SK-N-MC (cell line): ENCODE data around the gene PLD6.

ENCODE experiments used
- DNase-seq: peaks from one replicate; pipeline ENCODE4 v3.0.0-alpha.2; 2011; ENCODE audit warnings: low read depth, low spot score
- H3K27ac ChIP-seq: fragments of 200-600 bp; sonication (generic); 2 replicates; pipeline ENCODE4 v1.5.1; 2016; ENCODE audit warnings: mixed run types
- H3K36me3 ChIP-seq: fragments of 200-600 bp; sonication (generic); 2 replicates; pipeline ENCODE4 v1.6.1; 2017; ENCODE audit warnings: antibody characterized with exemption, low read length, mixed read lengths; ENCODE audit not compliant: insufficient read depth
- H3K4me3 ChIP-seq: fragments of 200-600 bp; sonication (generic); 2 replicates; pipeline ENCODE4 v1.5.1; 2016
- H3K9ac ChIP-seq: fragments of 200-600 bp; sonication (generic); 2 replicates; pipeline ENCODE4 v1.8.0; 2017; ENCODE audit warnings: mixed run types, mixed read lengths; ENCODE audit not compliant: insufficient read length
- H3K9me3 ChIP-seq: fragments of 200-600 bp; sonication (generic); 2 replicates; pipeline ENCODE4 v1.6.1; 2017; ENCODE audit warnings: low read depth, mild to moderate bottlenecking, antibody characterized with exemption, low read length, moderate library complexity, mixed read lengths
- EZH2 ChIP-seq: fragments of 200-600 bp; sonication (generic); IDR thresholded peaks from one replicate; pipeline ENCODE4 v1.6.1; 2017; ENCODE audit warnings: antibody characterized with exemption
- FOXP2 ChIP-seq: optimal IDR thresholded peaks from 2 replicates; pipeline ENCODE3; 2011; ENCODE audit warnings: mild to moderate bottlenecking, moderate library complexity; ENCODE audit not compliant: insufficient read depth; ENCODE audit errors: extremely low read length, control extremely low read depth
- POLR2AphosphoS5 ChIP-seq: IDR thresholded peaks from 2 replicates; pipeline ENCODE4 v1.6.1; 2012; ENCODE audit warnings: mild to moderate bottlenecking, low read depth, low read length, borderline replicate concordance

Gene PLD6

GRCh38 chr17:17180141-17180603, 26.0 kb downstream of the PLD6 start:
- no peak for DNase-seq
- TF ChIP-seq FOXP2 (no peak), POLR2AphosphoS5 (no peak), EZH2 (no peak)
- Histone ChIP-seq H3K9ac (no peak overlapping the region), H3K36me3 (peaks cover 28% of the 10 kb centered on the region; the same call in 1 of the 2 replicates), H3K27ac (no peak overlapping the region), H3K9me3 (no peaks in the 10 kb centered on the region), H3K4me3 (no peak overlapping the region)

GRCh38 chr17:17179371-17179827, 26.7 kb downstream of the PLD6 start:
- Histone ChIP-seq H3K36me3 (peaks cover 28% of the 10 kb centered on the region; the same call in 1 of the 2 replicates), H3K4me3 (no peak overlapping the region), H3K27ac (no peak overlapping the region), H3K9me3 (no peaks in the 10 kb centered on the region), H3K9ac (no peak overlapping the region)
- no peak for DNase-seq
- TF ChIP-seq EZH2 (no peak), POLR2AphosphoS5 (no peak), FOXP2 (no peak)

- TF ChIP-seq FOXP2 (no peak), EZH2 (no peak), POLR2AphosphoS5 (no peak)
- H3K9ac ChIP-seq, result no peak overlapping the region
- H3K36me3 ChIP-seq, result peaks cover 27% of the 10 kb centered on the region; the same call in 1 of the 2 replicates
- DNase-seq, result no peak
- no peaks in the 10 kb centered on the region for H3K9me3 ChIP-seq
- H3K4me3 ChIP-seq, result no peak overlapping the region
- no peak overlapping the region for H3K27ac ChIP-seq
Measured at GRCh38 chr17:17177176-17177575, 29.0 kb downstream of the PLD6 start.

GRCh38 chr17:17176341-17176740, 29.8 kb downstream of the PLD6 start:
- no peaks in the 10 kb centered on the region for H3K9me3 ChIP-seq
- no peak overlapping the region for H3K9ac ChIP-seq
- H3K27ac ChIP-seq, result no peak overlapping the region
- DNase-seq, result no peak
- no peak for TF ChIP-seq FOXP2
- TF ChIP-seq POLR2AphosphoS5, result no peak
- no peak for TF ChIP-seq EZH2
- no peak overlapping the region for H3K4me3 ChIP-seq
- H3K36me3 ChIP-seq, result peaks cover 27% of the 10 kb centered on the region; the same call in 1 of the 2 replicates

- DNase-seq, result no peak
- H3K27ac ChIP-seq, result no peak overlapping the region
- H3K9me3 ChIP-seq, result no peaks in the 10 kb centered on the region
- H3K4me3 ChIP-seq, result no peak overlapping the region
- no peak for TF ChIP-seq POLR2AphosphoS5
- no peak for TF ChIP-seq FOXP2
- TF ChIP-seq EZH2, result no peak
- H3K9ac ChIP-seq, result no peak overlapping the region
- peaks cover 27% of the 10 kb centered on the region; the same call in 1 of the 2 replicates for H3K36me3 ChIP-seq
Measured at GRCh38 chr17:17175917-17176316, 30.2 kb downstream of the PLD6 start.

- TF ChIP-seq FOXP2 (no peak), EZH2 (no peak), POLR2AphosphoS5 (no peak)
- Histone ChIP-seq H3K9ac (no peak overlapping the region), H3K36me3 (peaks cover 23% of the 10 kb centered on the region; the same call in 1 of the 2 replicates), H3K4me3 (no peak overlapping the region), H3K27ac (no peak overlapping the region), H3K9me3 (no peaks in the 10 kb centered on the region)
- no peak for DNase-seq
Measured at GRCh38 chr17:17175340-17175739, 30.8 kb downstream of the PLD6 start.

- no peak overlapping the region for H3K27ac ChIP-seq
- TF ChIP-seq FOXP2 (no peak), EZH2 (no peak)
- H3K9me3 ChIP-seq, result no peaks in the 10 kb centered on the region
- H3K9ac ChIP-seq, result no peak overlapping the region
- H3K36me3 ChIP-seq, result peaks cover 21% of the 10 kb centered on the region; the same call in 1 of the 2 replicates
- H3K4me3 ChIP-seq, result no peak overlapping the region
- DNase-seq, result no peak
Measured at GRCh38 chr17:17173921-17174320, 32.2 kb downstream of the PLD6 start.

- no peak overlapping the region for H3K27ac ChIP-seq
- H3K9ac ChIP-seq, result no peak overlapping the region
- DNase-seq, result no peak
- no peak overlapping the region for H3K4me3 ChIP-seq
- peaks cover 18% of the 10 kb centered on the region; the same call in 1 of the 2 replicates for H3K36me3 ChIP-seq
- H3K9me3 ChIP-seq, result no peaks in the 10 kb centered on the region
- no peak for TF ChIP-seq POLR2AphosphoS5
- no peak for TF ChIP-seq EZH2
- TF ChIP-seq FOXP2, result no peak
Measured at GRCh38 chr17:17172990-17173389, 33.1 kb downstream of the PLD6 start.

- no peak overlapping the region for H3K9ac ChIP-seq
- peaks cover 15% of the 10 kb centered on the region; the same call in 1 of the 2 replicates for H3K36me3 ChIP-seq
- no peak for DNase-seq
- TF ChIP-seq EZH2, result no peak
- TF ChIP-seq FOXP2, result no peak
- no peak for TF ChIP-seq POLR2AphosphoS5
- H3K4me3 ChIP-seq, result no peak overlapping the region
- H3K27ac ChIP-seq, result no peak overlapping the region
- no peaks in the 10 kb centered on the region for H3K9me3 ChIP-seq
Measured at GRCh38 chr17:17172001-17172939, 33.9 kb downstream of the PLD6 start.
